SKM-1 (cell line): Measurements from ENCODE around the gene ZNF594.
"Not testable (repeated sequence)": the region's sequence is repeated elsewhere in the genome, so short reads cannot be mapped to it uniquely, and the experiment has no call there.

Experiments
- DNase-seq: peaks from one replicate; lab custom pipeline; 2025; ENCODE audit not compliant: unreplicated experiment; lab: John Stamatoyannopoulos, UW

ZNF594 gene

DNA sequence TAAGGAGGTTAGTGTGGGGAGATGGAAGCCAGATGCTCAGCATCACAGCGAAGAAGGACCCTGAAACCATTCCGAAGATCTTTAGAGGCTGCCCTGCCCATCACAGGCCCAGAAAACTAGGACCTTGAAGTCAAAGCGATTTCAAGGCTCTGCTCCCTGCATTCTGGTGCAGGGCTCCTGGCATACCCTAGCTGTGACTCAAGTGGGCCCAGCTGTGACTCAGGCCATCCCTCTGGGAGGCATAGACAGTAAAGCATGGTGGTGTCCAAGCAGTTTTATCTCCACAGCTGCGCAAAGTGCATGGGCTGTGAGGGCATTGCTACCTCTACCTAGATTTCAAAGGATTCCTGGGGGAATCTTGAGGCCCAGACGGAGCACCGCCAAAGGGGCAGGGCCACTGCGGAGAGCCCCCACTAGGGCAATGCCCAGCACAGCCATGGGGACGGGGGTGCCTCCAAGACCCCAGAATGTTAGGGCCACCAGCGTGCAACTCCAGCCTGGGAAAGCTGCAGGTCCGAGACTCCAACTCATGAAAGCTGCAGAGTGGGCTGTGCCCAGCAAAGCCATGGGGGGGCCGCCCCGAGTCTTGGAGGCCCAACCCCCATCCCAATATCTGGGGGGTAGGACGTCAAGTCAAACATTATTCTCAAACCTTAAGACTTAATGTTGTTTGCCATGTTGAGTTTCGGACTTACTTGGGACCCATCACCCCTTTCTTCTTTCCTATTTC lies 11.7 kb upstream of the ZNF594 start:
- DNase-seq: no peak

GRCh38 chr17:5201011-5201410 lies 9.3 kb upstream of the ZNF594 start:
- no peak for DNase-seq

- DNase-seq: no peak
These were observed 8.7 kb upstream of the ZNF594 start for GRCh38 chr17:5200360-5200759.

DNA sequence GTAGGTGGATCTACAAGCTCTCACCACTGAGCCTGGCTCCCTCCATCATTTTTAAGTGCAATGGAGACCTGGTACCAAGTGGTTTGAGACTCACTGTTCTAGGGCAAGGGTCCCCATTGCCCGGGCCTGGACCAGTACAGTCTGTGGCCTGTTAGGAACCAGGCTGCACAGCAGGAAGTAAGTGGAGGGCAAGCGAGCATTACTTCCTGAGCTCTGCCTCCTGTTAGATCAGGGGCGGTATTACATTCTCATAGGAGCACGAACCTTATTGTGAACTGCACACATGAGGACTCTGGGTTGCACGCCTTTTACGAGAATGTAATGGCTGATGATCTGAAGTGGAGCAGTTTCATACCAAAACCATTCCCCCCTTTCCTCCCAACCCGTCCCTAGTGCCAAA lies 6.8 kb upstream of the ZNF594 start:
- DNase-seq: no peak

DNA sequence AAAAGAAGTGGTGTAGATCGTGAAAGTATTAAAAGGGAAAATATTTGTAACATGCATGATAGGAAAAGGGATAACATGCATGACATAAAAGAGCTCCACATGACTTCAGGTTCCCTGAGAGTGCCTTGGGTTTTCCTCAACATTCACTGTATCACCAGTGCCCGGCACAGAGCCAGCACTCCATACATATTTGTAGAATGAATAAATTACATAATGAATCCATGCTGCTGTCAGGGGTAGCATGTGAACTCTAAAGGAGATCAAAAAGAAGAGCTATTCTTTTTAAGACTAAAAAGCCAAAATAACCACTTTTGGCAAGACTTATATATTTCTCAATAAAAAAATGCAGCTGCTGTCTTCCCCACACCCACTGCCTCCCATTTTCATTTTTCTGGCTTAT lies 2.7 kb upstream of the ZNF594 start:
- no peak for DNase-seq

DNA sequence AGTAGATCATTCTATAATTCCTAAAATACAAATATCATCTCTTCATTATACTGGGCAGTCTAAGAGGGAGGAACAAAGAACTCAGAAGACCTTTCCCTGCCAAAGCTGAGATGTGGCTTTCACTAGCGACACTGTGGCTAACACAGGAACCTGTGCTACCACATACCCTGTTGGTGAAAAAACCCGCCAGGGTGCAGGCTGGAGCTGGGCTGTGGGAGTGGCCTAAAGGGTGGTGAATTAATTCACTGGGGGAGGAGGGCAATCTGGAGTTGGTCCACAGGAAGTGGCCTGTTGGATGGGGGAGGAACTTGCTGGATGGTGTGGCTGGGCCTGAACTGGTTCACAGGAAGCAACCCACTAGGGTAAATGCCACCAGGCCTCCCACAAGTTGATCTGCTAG lies 7.4 kb downstream of the ZNF594 start:
- no peak for DNase-seq

DNA sequence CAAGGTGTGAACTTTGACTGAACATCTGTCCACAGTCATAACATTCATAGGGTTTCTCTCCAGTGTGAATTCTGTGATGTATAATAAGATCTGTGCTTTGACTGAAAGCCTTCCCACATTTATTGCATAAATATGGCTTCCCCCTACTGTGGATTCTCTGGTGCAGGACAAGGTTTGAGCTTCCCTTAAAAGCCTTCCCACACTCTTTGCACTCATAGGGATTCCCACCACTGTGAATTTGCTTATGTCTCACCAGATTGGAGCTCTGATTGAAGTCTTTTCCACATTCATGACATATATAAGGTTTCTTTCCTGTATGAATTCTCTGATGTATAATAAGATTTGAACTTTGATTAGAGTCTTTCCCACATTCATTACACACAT lies 8.3 kb downstream of the ZNF594 start:
- DNase-seq: no peak

- DNase-seq: no peak
These were observed 8.9 kb downstream of the ZNF594 start for GRCh38 chr17:5182597-5183409.

- DNase-seq: no peak
These were observed 10.0 kb downstream of the ZNF594 start for GRCh38 chr17:5181509-5182305.

GRCh38 chr17:5179003-5179402 lies 12.7 kb downstream of the ZNF594 start:
- DNase-seq: no peak

DNA sequence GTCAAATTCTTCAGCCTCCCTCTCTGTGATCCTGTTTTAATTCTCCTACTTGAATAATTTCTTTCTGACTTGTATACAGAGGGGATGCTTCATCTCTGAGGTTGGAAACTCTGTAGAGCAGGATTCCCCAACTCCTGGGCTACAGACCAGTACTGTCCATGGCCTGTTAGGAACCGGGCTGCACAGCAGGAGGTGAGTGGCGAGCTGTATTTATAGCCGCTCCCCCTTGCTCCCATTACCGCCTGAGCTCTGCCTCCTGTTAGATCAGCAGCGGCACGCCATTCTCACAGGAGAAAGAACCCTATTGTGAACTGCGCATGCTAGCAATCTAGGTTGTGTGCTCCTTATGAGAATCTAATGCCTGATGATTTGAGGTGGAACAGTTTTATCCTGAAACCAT lies 16.6 kb downstream of the ZNF594 start:
- not testable (repeated sequence) for DNase-seq

GRCh38 chr17:5165791-5166564 lies 25.7 kb downstream of the ZNF594 start:
- not testable (repeated sequence) for DNase-seq

DNA sequence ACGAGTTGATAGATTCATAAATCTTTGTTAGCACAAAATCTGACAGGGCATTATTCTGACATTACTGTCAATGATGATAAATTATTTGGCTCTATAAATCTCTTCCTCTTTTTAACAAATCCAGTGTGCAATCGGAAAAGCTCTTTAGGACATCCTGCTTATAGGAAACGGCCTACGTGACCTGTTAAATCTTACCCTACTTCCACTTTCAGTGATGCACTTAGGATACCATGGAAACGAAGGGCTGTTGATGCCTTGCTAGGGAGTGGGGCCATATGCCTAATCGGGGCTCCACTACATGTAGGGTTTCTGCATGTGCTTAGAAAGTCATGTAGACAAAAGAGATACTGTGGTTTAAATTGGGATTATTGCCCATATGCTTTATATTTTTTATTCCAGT lies 27.2 kb downstream of the ZNF594 start:
- DNase-seq: no peak

DNA sequence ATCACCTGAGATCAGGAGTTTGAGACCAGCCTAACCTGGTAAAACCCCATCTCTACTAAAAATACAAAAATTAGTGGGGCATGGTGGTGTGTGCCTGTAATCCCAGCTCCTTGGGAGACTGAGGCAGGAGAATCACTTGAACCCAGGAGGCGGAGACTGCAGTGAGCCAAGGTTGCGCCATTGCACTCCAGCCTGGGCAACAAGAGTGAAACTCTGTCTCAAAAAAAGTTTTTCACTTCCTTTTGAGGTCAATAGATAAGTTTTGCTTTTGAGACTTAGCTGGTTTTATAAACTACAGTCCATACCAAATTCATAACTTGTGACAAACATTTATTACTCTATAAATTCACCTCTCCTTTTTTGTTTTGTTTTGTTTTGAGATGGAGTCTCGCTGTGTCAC lies 29.9 kb downstream of the ZNF594 start:
- not testable (repeated sequence) for DNase-seq

GRCh38 chr17:5160702-5161101 lies 31.0 kb downstream of the ZNF594 start:
- not testable (repeated sequence) for DNase-seq

DNA sequence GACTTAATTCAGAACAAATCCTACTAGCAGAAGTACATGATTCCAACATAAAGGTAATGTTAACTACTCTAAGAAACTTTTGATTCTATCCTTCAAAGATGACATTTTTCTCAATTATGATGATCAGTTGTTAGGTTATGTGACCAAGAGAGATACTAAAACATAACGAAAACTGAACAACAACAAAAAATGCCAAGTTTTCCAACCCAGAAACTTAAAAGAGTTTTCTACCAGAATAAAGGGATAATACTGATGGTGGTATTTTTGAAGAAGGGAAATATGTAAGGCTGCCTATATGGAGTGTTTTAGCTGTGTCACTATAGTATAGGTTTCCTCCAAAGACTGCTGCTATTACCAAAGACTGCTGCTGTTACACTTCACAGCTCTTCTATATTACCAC lies 45.5 kb downstream of the ZNF594 start:
- DNase-seq: not testable (repeated sequence)

- not testable (repeated sequence) for DNase-seq
These were observed 48.8 kb downstream of the ZNF594 start for GRCh38 chr17:5142877-5143276.

GRCh38 chr17:5139458-5139732 lies 52.3 kb downstream of the ZNF594 start:
- DNase-seq: no peak

GRCh38 chr17:5138616-5139457 lies 52.8 kb downstream of the ZNF594 start:
- no peak for DNase-seq

DNA sequence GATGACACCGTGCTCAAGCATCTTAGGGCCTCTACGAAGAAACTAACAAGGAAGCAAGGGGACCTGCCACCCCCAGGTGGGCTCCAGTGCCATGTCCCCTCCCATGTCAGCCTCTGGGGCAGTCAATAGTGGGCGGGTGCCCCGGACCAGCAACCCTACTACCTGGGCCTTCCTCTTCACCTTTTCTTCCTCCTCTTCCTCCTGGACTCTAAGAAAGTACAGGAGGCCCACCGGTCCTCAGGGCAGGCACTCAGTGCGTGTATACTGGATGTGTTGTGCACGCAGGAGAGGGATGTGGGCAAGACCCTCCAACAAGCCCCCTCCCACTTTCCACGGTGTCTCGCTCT lies 53.5 kb downstream of the ZNF594 start:
- not testable (repeated sequence) for DNase-seq
